HepG2 (cell line): ENCODE measurements around the gene TOP2A. TPM values are rescaled to one million over a fixed set of nuclear protein-coding genes. Genes with fewer than 3 reads are reported as not detected.

Experiments
- ASH2L ChIP-seq: fragments of 300-600, 200-600 bp; sonication (generic); IDR thresholded peaks from 2 replicates; pipeline ENCODE4 v1.7.0; 2017; ENCODE audit warnings: low read depth, mild to moderate bottlenecking, moderate library complexity, mixed read lengths, low read length; ENCODE audit not compliant: insufficient read length
- CREM ChIP-seq, 2 experiments: sonication (generic) in 1 of 2; formaldehyde crosslinking in 1 of 2; IDR thresholded peaks; 2 replicates each; pipeline versions ENCODE4 v1.4.0 to v1.6.1; 2016 to 2020; ENCODE audit warnings: antibody characterized with exemption in 1 of 2, mild to moderate bottlenecking in 1 of 2, missing genetic modification reagents in 1 of 2
- DNMT1 ChIP-seq: sonication (generic); formaldehyde crosslinking; IDR thresholded peaks from 2 replicates; pipeline ENCODE4 v1.5.1; 2020; ENCODE audit warnings: mild to moderate bottlenecking, missing genetic modification reagents
- FOXM1 ChIP-seq: sonication (generic); formaldehyde crosslinking; IDR thresholded peaks from 2 replicates; pipeline ENCODE4 v1.5.0; 2020; ENCODE audit warnings: missing genetic modification reagents
- MBNL3 ChIP-seq: fragments of 250-450 bp; sonication (Bioruptor Pico); conservative IDR thresholded peaks from 2 replicates; pipeline ENCODE4 v1.8.0; 2022; ENCODE audit warnings: mild to moderate bottlenecking, inconsistent platforms
- NBN ChIP-seq: fragments of 450-650 bp; conservative IDR thresholded peaks from 2 replicates; pipeline ENCODE4 v1.6.1; 2017
- NFAT5 ChIP-seq: sonication (generic); formaldehyde crosslinking; IDR thresholded peaks from 2 replicates; pipeline ENCODE4 v1.4.0; 2020; ENCODE audit warnings: missing genetic modification reagents
- NRL ChIP-seq: sonication (generic); formaldehyde crosslinking; IDR thresholded peaks from 2 replicates; pipeline ENCODE4 v1.5.0; 2020; ENCODE audit warnings: missing genetic modification reagents, mild to moderate bottlenecking, moderate library complexity, borderline replicate concordance
- PATZ1 ChIP-seq: sonication (generic); formaldehyde crosslinking; IDR thresholded peaks from 2 replicates; pipeline ENCODE4 v1.4.0; 2020; ENCODE audit warnings: missing genetic modification reagents
- PRMT3 ChIP-seq: sonication (generic); formaldehyde crosslinking; IDR thresholded peaks from 2 replicates; pipeline ENCODE4 v1.8.1; 2022; ENCODE audit warnings: low read depth, mild to moderate bottlenecking, moderate library complexity, missing genetic modification reagents, borderline replicate concordance
- SALL1 ChIP-seq: sonication (generic); formaldehyde crosslinking; IDR thresholded peaks from 2 replicates; pipeline ENCODE4 v1.8.0; 2022; ENCODE audit warnings: mild to moderate bottlenecking, missing genetic modification reagents
- ZBTB43 ChIP-seq: sonication (generic); formaldehyde crosslinking; conservative IDR thresholded peaks from 2 replicates; pipeline ENCODE4 v1.4.0; 2020; ENCODE audit warnings: missing genetic modification reagents
- ZMYM3 ChIP-seq: sonication (generic); formaldehyde crosslinking; IDR thresholded peaks from 2 replicates; pipeline ENCODE4 v1.5.1; 2020; ENCODE audit warnings: mild to moderate bottlenecking, missing genetic modification reagents
- ZNF256 ChIP-seq: sonication (generic); formaldehyde crosslinking; conservative IDR thresholded peaks from 2 replicates; pipeline ENCODE4 v1.4.0; 2020; ENCODE audit warnings: missing genetic modification reagents
- ZNF383 ChIP-seq: sonication (generic); formaldehyde crosslinking; IDR thresholded peaks from 2 replicates; pipeline ENCODE4 v1.4.0; 2020; ENCODE audit warnings: missing genetic modification reagents, mild to moderate bottlenecking, borderline replicate concordance
- ZNF546 ChIP-seq: sonication (generic); formaldehyde crosslinking; conservative IDR thresholded peaks from 2 replicates; pipeline ENCODE4 v1.8.1; 2023; ENCODE audit warnings: mild to moderate bottlenecking, missing genetic modification reagents
- polyA plus RNA-seq, 8 experiments: library from polyadenylated mRNA; depleted of rRNA in 3 of 8; stranded (reverse) in 7 of 8; unstranded in 1 of 8; fragments of >200 nt; fragmentation: Illumina TruSeq in 4 of 8; extraction: Trizol in 4 of 8; gene quantifications; 2 replicates each; pipeline versions ENCODE4 v1.2.1 to v1.2.3, GENCODE V29; 2011 to 2016; ENCODE audit warnings: low read depth in 4 of 8, missing spikeins in 1 of 8, mixed read lengths in 1 of 8; ENCODE audit not compliant: insufficient read depth in 1 of 8
- total RNA-seq, 5 experiments: library from RNA; depleted of rRNA; stranded (reverse); fragments of >200 nt; fragmentation: Illumina TruSeq; extraction: Trizol; gene quantifications; 2 replicates each; pipeline ENCODE4 v1.2.3, GENCODE V29; 2016; ENCODE audit warnings: low read depth in 1 of 5

Gene TOP2A
- total and polyA plus RNA-seq, 2 of the 13 experiments (the other 11 are each of a cell fraction or from before 2014, with no cell fraction given): 108 to 327 TPM

- TF ChIP-seq CREM (IDR thresholded peaks at IDR 0.05) (peak; percentile 9; the same call in 1 of the 2 replicates), CREM (CRISPR knock-in tag; IDR thresholded peaks at IDR 0.05) (no peak), FOXM1 (CRISPR knock-in tag) (0 out of 2 replicates have a peak, but pooled peaks have one; percentile 32), PRMT3 (CRISPR knock-in tag) (no peak), ZBTB43 (no peak), NBN (no peak), ZNF546 (no peak), PATZ1 (CRISPR knock-in tag) (peak; percentile 58), SALL1 (CRISPR knock-in tag) (0 out of 2 replicates have a peak, but pooled peaks have one; percentile 21), MBNL3 (CRISPR knock-in tag) (no peak), NRL (no peak), ZMYM3 (CRISPR knock-in tag) (no peak), ZNF256 (CRISPR knock-in tag) (peak; percentile 66; the same call in 1 of the 2 replicates), ASH2L (peak; percentile 6), ZNF383 (CRISPR knock-in tag) (no peak), NFAT5 (CRISPR knock-in tag) (no peak), DNMT1 (CRISPR knock-in tag) (no peak)
These were observed 65.4 kb downstream of the TOP2A start (continued) for GRCh38 chr17:40352237-40352778.
